IMR-90 (cell line): ENCODE measurements around the gene SEC31B. TPM values are rescaled to one million over a fixed set of nuclear protein-coding genes. Genes with fewer than 3 reads are reported as not detected.

Experiments
- ATAC-seq: fragments of 200-7000 bp; cut with Tn5 transposase; 2 replicates; pipeline ENCODE4 v1.9.1; 2020; ENCODE audit warnings: low read depth, mild to moderate bottlenecking, moderate library complexity
- BruUV-seq: library from RNA; stranded (reverse); fragments of 400-500 nt; replicated peaks from 2 replicates; lab custom pipeline; 2021; lab: Mats Ljungman, UMichigan
- CTCF ChIA-PET: fragments of 300-600 bp; formaldehyde crosslinking; extraction: SDS; loops from one replicate; lab custom pipeline; 2021; ENCODE audit warnings: antibody characterized with exemption; lab: Yijun Ruan, JAX
- POLR2A ChIA-PET: fragments of 300-600 bp; sonication (Branson Sonifier 250); formaldehyde crosslinking; loops from one replicate; lab custom pipeline; 2022; ENCODE audit warnings: antibody characterized with exemption; ENCODE audit not compliant: unreplicated experiment; lab: Charles Lee
- DNase-seq: peaks from one replicate; pipeline ENCODE4 v3.0.0; 2013
- H2AFZ ChIP-seq: replicated peaks from 2 replicates; pipeline ENCODE3; 2013; ENCODE audit warnings: low read length, mild to moderate bottlenecking; ENCODE audit not compliant: poor library complexity
- H2AK5ac ChIP-seq: 2 replicates; pipeline ENCODE4 v1.6.1; 2013; ENCODE audit warnings: low read depth, low read length, inconsistent platforms
- H2AK9ac ChIP-seq: replicated peaks from 2 replicates; pipeline ENCODE3; 2013; ENCODE audit warnings: mild to moderate bottlenecking, low read depth, low read length, moderate library complexity; ENCODE audit not compliant: poor library complexity
- H2BK120ac ChIP-seq: 2 replicates; pipeline ENCODE4 v1.6.1; 2013; ENCODE audit warnings: low read depth, low read length, inconsistent platforms
- H2BK15ac ChIP-seq: 3 replicates; pipeline ENCODE4 v1.6.1; 2013; ENCODE audit warnings: low read depth, low read length, inconsistent platforms
- H2BK20ac ChIP-seq: 2 replicates; pipeline ENCODE4 v1.6.1; 2013; ENCODE audit warnings: low read depth, mild to moderate bottlenecking, inconsistent platforms, low read length, moderate library complexity
- H2BK5ac ChIP-seq: 2 replicates; pipeline ENCODE4 v1.6.1; 2013; ENCODE audit warnings: mild to moderate bottlenecking, low read depth, low read length, inconsistent platforms; ENCODE audit not compliant: poor library complexity, severe bottlenecking
- H3K14ac ChIP-seq: replicated peaks from 2 replicates; pipeline ENCODE4 v1.6.1; 2013; ENCODE audit warnings: low read depth, low read length, inconsistent platforms
- H3K18ac ChIP-seq: 2 replicates; pipeline ENCODE4 v1.6.1; 2013; ENCODE audit warnings: low read depth, low read length, control low read depth
- H3K23ac ChIP-seq: 2 replicates; pipeline ENCODE4 v1.6.1; 2013; ENCODE audit warnings: low read depth, low read length, inconsistent platforms
- H3K27ac ChIP-seq: 2 replicates; pipeline ENCODE4 v1.5.1; 2013; ENCODE audit warnings: mild to moderate bottlenecking, control low read depth, low read length; ENCODE audit not compliant: insufficient read depth
- H3K27me3 ChIP-seq: 2 replicates; pipeline ENCODE4 v1.6.1; 2013; ENCODE audit warnings: low read length; ENCODE audit not compliant: control insufficient read depth, insufficient read depth
- H3K36me3 ChIP-seq: 2 replicates; pipeline ENCODE4 v1.6.1; 2013; ENCODE audit warnings: low read length, mixed read lengths; ENCODE audit not compliant: control insufficient read depth, insufficient read depth
- H3K4ac ChIP-seq: 2 replicates; pipeline ENCODE4 v1.6.1; 2013; ENCODE audit warnings: low read depth, low read length, inconsistent platforms
- H3K4me1 ChIP-seq: 2 replicates; pipeline ENCODE4 v1.6.1; 2013; ENCODE audit warnings: low read length, mixed read lengths; ENCODE audit not compliant: control insufficient read depth, insufficient read depth
- H3K4me2 ChIP-seq: 2 replicates; pipeline ENCODE4 v1.6.1; 2013; ENCODE audit warnings: low read depth, mild to moderate bottlenecking, control low read depth, low read length, moderate library complexity
- H3K4me3 ChIP-seq: 2 replicates; pipeline ENCODE4 v1.5.1; 2013; ENCODE audit warnings: low read depth, mild to moderate bottlenecking, control low read depth, low read length, moderate library complexity; ENCODE audit not compliant: insufficient read depth
- H3K56ac ChIP-seq: 2 replicates; pipeline ENCODE4 v1.6.1; 2013; ENCODE audit warnings: low read length, inconsistent platforms; ENCODE audit not compliant: insufficient read depth; ENCODE audit errors: extremely low read depth
- H3K79me1 ChIP-seq, 2 experiments: 2 replicates each; pipeline ENCODE4 v1.6.1; 2013; ENCODE audit warnings: low read length in 2 of 2, inconsistent platforms in 1 of 2, low read depth in 1 of 2
- H3K9ac ChIP-seq: 2 replicates; pipeline ENCODE4 v1.6.1; 2013; ENCODE audit warnings: low read depth, low read length, control low read depth
- H3K9me1 ChIP-seq: 2 replicates; pipeline ENCODE4 v1.6.1; 2013; ENCODE audit warnings: low read length, inconsistent platforms; ENCODE audit not compliant: insufficient read depth
- H3K9me3 ChIP-seq: 2 replicates; pipeline ENCODE4 v1.6.1; 2013; ENCODE audit warnings: low read length; ENCODE audit not compliant: control insufficient read depth, insufficient read depth
- H4K20me1 ChIP-seq: 2 replicates; pipeline ENCODE4 v1.6.1; 2013; ENCODE audit warnings: low read length, inconsistent platforms; ENCODE audit not compliant: insufficient read depth
- H4K5ac ChIP-seq: 2 replicates; pipeline ENCODE4 v1.6.1; 2013; ENCODE audit warnings: mild to moderate bottlenecking, low read depth, low read length, control low read depth
- H4K8ac ChIP-seq, 2 experiments: 2 replicates each; pipeline ENCODE4 v1.6.1; 2013; ENCODE audit warnings: low read depth in 2 of 2, low read length in 2 of 2, control low read depth in 1 of 2, inconsistent platforms in 1 of 2
- H4K91ac ChIP-seq: 2 replicates; pipeline ENCODE4 v1.6.1; 2013; ENCODE audit warnings: low read depth, low read length, inconsistent platforms; ENCODE audit not compliant: insufficient read depth
- BHLHE40 ChIP-seq: fragments of 150-350 bp; IDR thresholded peaks from 2 replicates; pipeline ENCODE4 v1.6.1; 2016; ENCODE audit warnings: mild to moderate bottlenecking, low read depth, low read length
- CEBPB ChIP-seq: IDR thresholded peaks from 2 replicates; pipeline ENCODE4 v1.6.1; 2012; ENCODE audit warnings: low read depth, low read length, improper control_type of control experiment
- ELK1 ChIP-seq: fragments of 150-350 bp; IDR thresholded peaks from 2 replicates; pipeline ENCODE4 v1.6.1; 2016; ENCODE audit warnings: low read depth, mild to moderate bottlenecking, low read length, moderate library complexity, borderline replicate concordance
- MAFK ChIP-seq: IDR thresholded peaks from 2 replicates; pipeline ENCODE4 v1.6.1; 2012; ENCODE audit warnings: low read depth, low read length, improper control_type of control experiment
- RAD21 ChIP-seq: IDR thresholded peaks from 2 replicates; pipeline ENCODE4 v1.6.1; 2012; ENCODE audit warnings: low read length, improper control_type of control experiment
- RFX5 ChIP-seq: IDR thresholded peaks from 2 replicates; pipeline ENCODE4 v1.8.0; 2012; ENCODE audit warnings: low read depth, mild to moderate bottlenecking, low read length, moderate library complexity
- WGBS, 2 experiments: methylation state at CpG; one replicate each; pipeline versions ENCODE4 v1.1.5 to v1.1.7; 2013; ENCODE audit warnings: missing lambda C conversion rate in 2 of 2; ENCODE audit not compliant: insufficient read length in 1 of 2; ENCODE audit errors: extremely low coverage in 2 of 2; 5-methylcytosine and 5-hydroxymethylcytosine counted together
- dilution Hi-C: fragments of 300-500 bp; cut with HindIII; formaldehyde crosslinking; loops from one replicate; pipeline ENCODE4 v1.14.3; 2018; ENCODE audit warnings: low sequenced_read_pairs; ENCODE audit not compliant: unreplicated experiment
- in situ Hi-C: fragments of 300-500 bp; cut with MboI; formaldehyde crosslinking; loops from 3 replicates; pipeline ENCODE4 v1.14.3; 2019; ENCODE audit warnings: low sequenced_read_pairs, inconsistent platforms, mixed read lengths
- intact Hi-C: fragments of 100-400 bp; cut with micrococcal nuclease; formaldehyde crosslinking; loops from 2 replicates; pipeline ENCODE4 v1.10.0; 2022
- polyA plus RNA-seq, 3 experiments: library from polyadenylated mRNA; depleted of rRNA; stranded (reverse); fragments of >200 nt; gene quantifications; 2 replicates each; pipeline ENCODE4 v1.2.3, GENCODE V29; 2012; ENCODE audit warnings: low replicate concordance in 1 of 3
- total RNA-seq: library from RNA; depleted of rRNA; stranded (reverse); fragments of >200 nt; gene quantifications from 2 replicates; pipeline ENCODE4 v1.2.3, GENCODE V29; 2012

SEC31B gene
- total and polyA plus RNA-seq, 2 of the 4 experiments (the other 2 are of a cell fraction): 1.3 to 8.1 TPM

GRCh38 chr10:100515612-100516011, 4.0 kb downstream of the SEC31B start:
- BruUV-seq: no TSS peak
- Histone ChIP-seq H3K9me1 (no peaks in the 10 kb centered on the region), H3K23ac (no peak overlapping the region), H3K9ac (no peak overlapping the region), H4K91ac (no peak overlapping the region), H2BK20ac (no peak overlapping the region), H3K79me1 (no peaks in the 10 kb centered on the region), H4K20me1 (no peaks in the 10 kb centered on the region), H3K4me2 (no peak overlapping the region), H3K36me3 (peaks cover 2% of the 10 kb centered on the region; the same call in 1 of the 2 replicates), H3K56ac (no peak overlapping the region), H3K27me3 (no peaks in the 10 kb centered on the region), H3K9me3 (no peaks in the 10 kb centered on the region), H2AFZ (no peak overlapping the region), H3K4me1 (peaks cover 5% of the 10 kb centered on the region; the same call in 1 of the 2 replicates), H3K4me3 (no peak overlapping the region), H3K18ac (no peak overlapping the region), H3K4ac (no peak overlapping the region), H2AK5ac (no peak overlapping the region), H2AK9ac (no peak overlapping the region), H2BK5ac (no peak overlapping the region), H2BK120ac (no peak overlapping the region), H3K27ac (no peak overlapping the region), H4K5ac (no peak overlapping the region), H3K14ac (no peak overlapping the region), H2BK15ac (no peak overlapping the region), H4K8ac (no peak overlapping the region)
- intact Hi-C loops: loop anchor here (5.0 kb wide), 1 partner anchor 362 kb away; no protein-coding TSS in a partner anchor
- ATAC-seq (no peak), DNase-seq (no peak)
- WGBS, 2 experiments: 70% methylated on average over 1 of the region's 3 CpGs; no CpG with 5 or more reads in 1 of the 2 experiments
- ChIA-PET CTCF (no interaction called here), POLR2A (no interaction called here)
- TF ChIP-seq CEBPB: no peak
- TF ChIP-seq BHLHE40: no peak
- no peak for TF ChIP-seq MAFK
- TF ChIP-seq ELK1: no peak
- TF ChIP-seq RAD21: no peak
- no peak for TF ChIP-seq RFX5
- in situ Hi-C loops: no loop called here
- dilution Hi-C loops: no loop called here
